Panc1 (cell line): Measurements from ENCODE around the gene LIPC.

Experiments
- POLR2AphosphoS5 ChIP-seq: IDR thresholded peaks from 2 replicates; pipeline ENCODE4 v1.6.1; 2012; ENCODE audit warnings: mild to moderate bottlenecking, low read depth, low read length, moderate library complexity
- TF ChIP-seq, protein P1 (sequence below): fragments of 450-650 bp; IDR thresholded peaks from 2 replicates; pipeline ENCODE4 v1.5.1; 2017; ENCODE audit warnings: mild to moderate bottlenecking

DNA sequence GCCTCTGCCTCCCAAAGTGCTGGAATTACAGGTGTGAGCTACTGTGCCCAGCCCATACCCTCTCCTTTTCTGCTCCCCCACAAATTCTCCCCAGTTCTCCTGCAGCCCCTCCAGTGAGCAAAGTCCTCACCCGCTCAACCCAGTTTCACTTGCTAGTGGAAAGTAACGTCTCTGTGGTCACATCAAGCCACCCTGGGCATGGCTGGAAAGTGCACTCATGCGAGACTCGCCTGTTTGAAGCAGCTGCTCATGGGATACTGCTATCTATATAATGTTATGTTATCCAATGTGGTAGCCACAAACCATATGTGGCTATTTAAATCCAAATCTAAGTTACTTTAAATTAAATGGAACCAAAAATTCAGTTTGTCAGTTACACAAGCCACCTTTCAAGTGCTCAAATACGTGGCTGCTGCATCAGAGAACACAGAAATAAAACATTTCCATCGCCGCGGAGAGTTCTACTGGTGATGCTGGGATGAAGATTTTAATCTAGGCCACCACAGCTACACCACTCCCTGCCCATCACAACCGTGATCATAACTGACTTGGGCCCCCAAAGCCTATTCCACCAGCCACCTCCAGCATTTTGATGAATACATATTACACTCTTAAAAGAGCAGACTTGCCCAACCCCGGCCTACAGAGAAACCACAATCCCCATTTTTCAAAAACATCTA, 119.4 kb downstream of the LIPC start:
- no peak for TF ChIP-seq POLR2AphosphoS5
- TF ChIP-seq, protein P1, sequence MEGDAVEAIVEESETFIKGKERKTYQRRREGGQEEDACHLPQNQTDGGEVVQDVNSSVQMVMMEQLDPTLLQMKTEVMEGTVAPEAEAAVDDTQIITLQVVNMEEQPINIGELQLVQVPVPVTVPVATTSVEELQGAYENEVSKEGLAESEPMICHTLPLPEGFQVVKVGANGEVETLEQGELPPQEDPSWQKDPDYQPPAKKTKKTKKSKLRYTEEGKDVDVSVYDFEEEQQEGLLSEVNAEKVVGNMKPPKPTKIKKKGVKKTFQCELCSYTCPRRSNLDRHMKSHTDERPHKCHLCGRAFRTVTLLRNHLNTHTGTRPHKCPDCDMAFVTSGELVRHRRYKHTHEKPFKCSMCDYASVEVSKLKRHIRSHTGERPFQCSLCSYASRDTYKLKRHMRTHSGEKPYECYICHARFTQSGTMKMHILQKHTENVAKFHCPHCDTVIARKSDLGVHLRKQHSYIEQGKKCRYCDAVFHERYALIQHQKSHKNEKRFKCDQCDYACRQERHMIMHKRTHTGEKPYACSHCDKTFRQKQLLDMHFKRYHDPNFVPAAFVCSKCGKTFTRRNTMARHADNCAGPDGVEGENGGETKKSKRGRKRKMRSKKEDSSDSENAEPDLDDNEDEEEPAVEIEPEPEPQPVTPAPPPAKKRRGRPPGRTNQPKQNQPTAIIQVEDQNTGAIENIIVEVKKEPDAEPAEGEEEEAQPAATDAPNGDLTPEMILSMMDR = no peak
